ENCODE measurements around the gene SCNN1B.
"Not testable (repeated sequence)": the region's sequence is repeated elsewhere in the genome, so short reads cannot be mapped to it uniquely, and the experiment has no call there.

Gene SCNN1B

DNA sequence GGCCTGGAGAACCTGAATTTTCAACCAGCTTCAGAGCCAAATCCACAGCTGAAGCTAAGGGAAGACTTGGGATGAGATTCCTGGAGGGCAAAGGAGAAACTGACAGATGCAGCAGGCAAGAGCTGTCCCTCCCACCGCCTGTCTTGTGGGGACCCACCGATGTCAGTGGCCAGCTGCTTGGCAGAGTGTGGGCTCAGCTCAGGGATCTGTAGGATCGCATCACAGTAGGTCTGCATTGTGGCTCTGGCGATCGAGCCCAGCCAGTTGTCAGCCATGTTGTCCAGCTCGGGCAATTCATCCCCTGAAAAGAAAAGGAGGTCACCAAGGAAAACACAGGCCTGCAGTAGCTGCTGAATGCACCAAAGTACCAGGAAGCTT, 90.1 kb downstream of the SCNN1B start:
- no peak overlapping the region for H3K4me3 ChIP-seq (replicated peaks; ENCODE audit: low read depth, low read length)
- DNase-seq (ENCODE audit: extremely low read depth, low read depth), result no peak
- TF ChIP-seq, protein P1, sequence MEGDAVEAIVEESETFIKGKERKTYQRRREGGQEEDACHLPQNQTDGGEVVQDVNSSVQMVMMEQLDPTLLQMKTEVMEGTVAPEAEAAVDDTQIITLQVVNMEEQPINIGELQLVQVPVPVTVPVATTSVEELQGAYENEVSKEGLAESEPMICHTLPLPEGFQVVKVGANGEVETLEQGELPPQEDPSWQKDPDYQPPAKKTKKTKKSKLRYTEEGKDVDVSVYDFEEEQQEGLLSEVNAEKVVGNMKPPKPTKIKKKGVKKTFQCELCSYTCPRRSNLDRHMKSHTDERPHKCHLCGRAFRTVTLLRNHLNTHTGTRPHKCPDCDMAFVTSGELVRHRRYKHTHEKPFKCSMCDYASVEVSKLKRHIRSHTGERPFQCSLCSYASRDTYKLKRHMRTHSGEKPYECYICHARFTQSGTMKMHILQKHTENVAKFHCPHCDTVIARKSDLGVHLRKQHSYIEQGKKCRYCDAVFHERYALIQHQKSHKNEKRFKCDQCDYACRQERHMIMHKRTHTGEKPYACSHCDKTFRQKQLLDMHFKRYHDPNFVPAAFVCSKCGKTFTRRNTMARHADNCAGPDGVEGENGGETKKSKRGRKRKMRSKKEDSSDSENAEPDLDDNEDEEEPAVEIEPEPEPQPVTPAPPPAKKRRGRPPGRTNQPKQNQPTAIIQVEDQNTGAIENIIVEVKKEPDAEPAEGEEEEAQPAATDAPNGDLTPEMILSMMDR (IDR thresholded peaks at IDR 0.05; ENCODE audit: low read depth, low read length, missing control alignments), result no peak

DNA sequence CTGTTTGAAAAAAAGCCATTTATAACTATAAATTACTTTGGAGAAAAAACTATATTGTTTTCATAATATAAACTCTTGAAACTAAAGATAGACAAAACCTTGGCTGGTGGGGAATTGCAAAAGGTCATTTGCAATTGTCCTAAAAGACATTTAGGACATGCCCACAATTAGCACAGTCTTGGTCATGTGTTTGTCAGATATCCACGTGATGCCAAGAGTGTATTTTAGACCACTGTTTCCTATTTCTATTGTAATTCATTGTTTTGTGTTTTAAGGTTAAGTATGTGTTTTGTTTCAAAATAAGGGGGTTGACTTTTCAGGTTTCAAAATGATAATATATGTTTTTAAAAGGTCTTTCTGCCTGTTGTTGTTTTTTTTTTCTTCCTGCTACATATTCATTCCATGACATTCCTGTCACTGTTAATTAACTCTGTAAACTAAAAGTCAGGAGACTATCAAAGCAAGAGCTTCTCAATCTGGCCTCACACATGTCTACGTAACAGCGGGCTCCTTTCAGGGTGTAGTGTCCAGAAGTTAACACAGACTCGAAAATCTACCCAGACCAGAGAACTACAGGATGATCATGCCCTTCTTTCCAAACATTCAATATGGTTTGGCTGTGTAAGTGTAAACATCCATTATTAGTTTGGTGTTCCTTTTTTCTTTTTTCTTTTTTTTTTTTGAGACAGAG, 92.2 kb downstream of the SCNN1B start:
- TF ChIP-seq, protein P1 (IDR thresholded peaks at IDR 0.05; ENCODE audit: low read depth, low read length, missing control alignments), result no peak
- DNase-seq (ENCODE audit: extremely low read depth, low read depth), result no peak
- no peak overlapping the region for H3K4me3 ChIP-seq (replicated peaks; ENCODE audit: low read depth, low read length)

DNA sequence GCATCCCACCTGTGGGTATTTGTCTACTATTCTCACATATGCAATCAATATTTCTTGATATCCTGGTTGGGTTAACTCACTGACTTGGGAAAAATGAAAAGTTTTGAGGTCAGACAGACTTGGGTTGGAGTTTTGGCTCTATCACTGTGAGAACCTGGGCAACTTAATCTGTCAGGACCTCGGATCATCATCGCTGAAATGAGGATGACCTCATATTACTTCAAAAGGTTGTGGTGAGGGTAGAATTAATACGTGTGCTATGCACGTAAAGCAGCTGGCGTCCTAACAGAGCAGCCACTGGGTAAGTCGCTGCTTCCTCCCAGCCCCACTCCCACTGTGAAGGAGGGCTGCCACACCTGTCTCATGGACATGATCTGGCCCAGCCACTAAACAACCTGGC, 93.6 kb downstream of the SCNN1B start:
- DNase-seq (ENCODE audit: extremely low read depth, low read depth), result no peak
- TF ChIP-seq, protein P1 (IDR thresholded peaks at IDR 0.05; ENCODE audit: low read depth, low read length, missing control alignments), result no peak
- H3K4me3 ChIP-seq (replicated peaks; ENCODE audit: low read depth, low read length), result no peak overlapping the region

DNA sequence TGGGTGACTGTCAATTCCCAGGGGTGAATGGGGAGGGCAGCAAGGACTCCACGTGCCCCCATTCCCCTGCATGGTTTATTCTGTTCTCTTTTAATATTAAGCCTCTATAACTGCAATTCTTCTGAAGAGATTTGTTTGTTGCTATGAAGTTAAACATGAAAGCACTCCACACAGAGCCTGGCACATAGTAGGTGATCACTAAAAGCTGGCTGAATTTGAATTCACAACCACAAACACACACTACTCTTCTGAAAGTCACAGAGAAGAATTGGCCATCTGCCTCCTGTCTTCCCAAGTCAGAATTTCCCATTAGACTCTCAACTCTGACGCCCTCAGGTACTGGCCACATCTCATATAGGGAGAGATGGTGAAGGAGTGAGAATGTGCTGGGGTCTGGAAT, 95.4 kb downstream of the SCNN1B start:
- no peak overlapping the region for H3K4me3 ChIP-seq (replicated peaks; ENCODE audit: low read depth, low read length)
- DNase-seq (ENCODE audit: extremely low read depth, low read depth), result no peak
- TF ChIP-seq, protein P1 (IDR thresholded peaks at IDR 0.05; ENCODE audit: low read depth, low read length, missing control alignments), result no peak

DNA sequence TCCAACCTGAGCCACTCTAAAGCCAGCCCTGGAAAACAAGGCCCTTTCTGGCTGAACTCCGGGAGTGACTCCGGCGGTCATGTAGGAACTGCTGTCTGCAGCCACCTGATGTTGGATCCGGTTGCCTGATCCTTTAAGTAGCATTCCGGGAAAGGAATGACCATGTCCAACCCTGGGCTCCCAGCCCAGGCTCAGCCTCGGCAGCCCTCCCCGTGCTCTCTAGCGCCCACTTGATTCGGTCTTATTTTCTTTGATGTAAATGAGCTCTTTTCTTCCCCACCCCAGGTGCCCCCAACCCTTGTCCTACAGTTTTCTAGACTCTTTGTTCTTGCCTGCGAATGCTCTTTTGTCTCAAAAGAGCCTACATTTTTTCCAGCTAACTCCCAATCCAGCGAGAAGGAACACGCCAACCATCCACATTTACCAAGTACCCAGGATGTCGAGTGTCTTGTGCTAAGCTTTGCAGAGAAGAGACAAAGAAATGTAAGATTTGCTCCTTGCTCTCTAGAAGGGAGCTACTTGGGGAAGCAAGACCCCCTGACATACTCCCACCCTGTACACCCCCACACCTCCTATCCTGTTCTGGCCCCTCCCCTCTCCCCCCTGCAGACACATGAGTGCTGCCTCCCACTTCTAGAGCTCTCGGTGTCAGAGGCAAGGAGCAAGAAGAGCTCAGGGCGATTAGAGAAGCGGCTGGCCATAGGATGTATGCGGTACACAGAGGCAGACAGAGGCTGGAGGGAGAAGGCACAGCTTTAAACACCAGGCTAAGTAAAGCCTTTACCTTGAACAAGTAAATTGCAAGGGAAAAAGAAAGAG, 97.1 kb downstream of the SCNN1B start:
- no peak for DNase-seq (ENCODE audit: extremely low read depth, low read depth)
- TF ChIP-seq, protein P1 (IDR thresholded peaks at IDR 0.05; ENCODE audit: low read depth, low read length, missing control alignments), result no peak
- no peak overlapping the region for H3K4me3 ChIP-seq (replicated peaks; ENCODE audit: low read depth, low read length)

DNA sequence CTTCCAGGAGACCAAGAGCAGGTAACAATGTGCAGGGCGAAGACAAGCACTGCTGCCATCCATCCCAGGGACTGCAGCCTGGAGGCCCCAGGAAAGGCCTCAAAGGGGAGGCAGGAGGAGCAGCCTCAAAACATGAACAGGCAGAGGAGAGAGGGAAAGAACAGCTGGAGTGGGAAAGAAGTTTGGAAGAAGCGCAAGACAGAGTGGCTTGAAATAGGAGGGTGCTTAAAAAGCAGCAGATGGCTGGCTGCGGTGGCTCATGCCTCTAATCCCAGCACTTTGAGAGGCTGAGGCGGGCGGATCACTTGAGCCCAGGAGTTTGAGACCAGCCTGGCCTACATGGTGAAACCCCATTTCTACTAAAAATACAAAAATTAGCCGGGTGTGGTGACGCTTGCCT, 98.3 kb downstream of the SCNN1B start:
- DNase-seq (ENCODE audit: extremely low read depth, low read depth); H3K4me3 ChIP-seq (replicated peaks; ENCODE audit: low read depth, low read length): not testable (repeated sequence)

DNA sequence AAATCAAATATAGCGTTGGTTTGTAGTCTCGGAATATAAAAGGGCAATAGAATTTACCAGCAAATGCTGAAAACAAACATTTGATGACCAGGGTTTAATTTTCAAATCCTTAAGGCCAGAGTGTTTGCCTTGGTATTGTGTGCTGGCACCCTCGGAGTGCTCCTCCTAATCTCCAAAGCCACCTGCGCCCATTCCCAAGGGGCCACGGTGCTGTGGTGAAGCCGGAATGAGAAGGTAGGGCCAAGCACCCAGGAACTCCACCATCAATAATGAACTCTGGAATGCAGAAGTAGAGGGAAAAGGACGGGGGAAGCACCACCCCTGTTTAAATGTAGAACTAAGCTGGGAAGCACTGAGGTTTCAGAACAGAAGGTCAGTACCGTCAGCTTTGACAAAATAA, 99.0 kb downstream of the SCNN1B start:
- TF ChIP-seq, protein P1 (IDR thresholded peaks at IDR 0.05; ENCODE audit: low read depth, low read length, missing control alignments), result no peak
- no peak for DNase-seq (ENCODE audit: extremely low read depth, low read depth)

More for the DNA sequence above, 99.0 kb downstream of the SCNN1B start:
- no peak overlapping the region for H3K4me3 ChIP-seq (replicated peaks; ENCODE audit: low read depth, low read length)
